HepG2 (cell line): ENCODE results near the gene TTC19.

Experiments used
- DNMT3B ChIP-seq: conservative IDR thresholded peaks from 2 replicates; pipeline ENCODE4 v1.6.1; 2016; ENCODE audit warnings: missing biosample characterization, control low read depth
- FOSL1 ChIP-seq: sonication (generic); formaldehyde crosslinking; IDR thresholded peaks from 2 replicates; pipeline ENCODE4 v1.9.0; 2021; ENCODE audit warnings: missing genetic modification reagents, borderline replicate concordance
- HIVEP1 ChIP-seq: sonication (generic); formaldehyde crosslinking; IDR thresholded peaks from 2 replicates; pipeline ENCODE4 v1.4.0; 2020; ENCODE audit warnings: mild to moderate bottlenecking, missing genetic modification reagents
- HMGA1 ChIP-seq: sonication (generic); formaldehyde crosslinking; conservative IDR thresholded peaks from 2 replicates; pipeline ENCODE4 v1.4.0; 2020; ENCODE audit warnings: missing genetic modification reagents
- NR2C2 ChIP-seq: sonication (generic); formaldehyde crosslinking; IDR thresholded peaks from 2 replicates; pipeline ENCODE4 v1.4.0; 2020; ENCODE audit warnings: missing genetic modification reagents, mild to moderate bottlenecking, moderate library complexity, borderline replicate concordance
- POLR2G ChIP-seq: fragments of 200-400 bp; formaldehyde crosslinking; IDR thresholded peaks from 2 replicates; pipeline ENCODE4 v1.6.1; 2018; ENCODE audit warnings: mild to moderate bottlenecking, low read depth, low read length, moderate library complexity
- RAD21 ChIP-seq: fragments of 450-650 bp; formaldehyde crosslinking; IDR thresholded peaks from 2 replicates; pipeline ENCODE4 v1.5.0; 2020; ENCODE audit warnings: mild to moderate bottlenecking
- SMAD9 ChIP-seq: sonication (generic); formaldehyde crosslinking; IDR thresholded peaks from 2 replicates; pipeline ENCODE4 v1.5.1; 2020; ENCODE audit warnings: mild to moderate bottlenecking, missing genetic modification reagents
- ZNF24 ChIP-seq: fragments of 450-650 bp; IDR thresholded peaks from 2 replicates; pipeline ENCODE4 v1.6.1; 2017; ENCODE audit warnings: antibody characterized with exemption, mild to moderate bottlenecking
- ZNF644 ChIP-seq: IDR thresholded peaks from 2 replicates; pipeline ENCODE4 v1.6.1; 2016; ENCODE audit warnings: low read depth
- ZNF768 ChIP-seq: sonication (generic); formaldehyde crosslinking; IDR thresholded peaks from 2 replicates; pipeline ENCODE4 v1.4.0; 2020; ENCODE audit warnings: missing genetic modification reagents
- TF ChIP-seq, protein P1 (sequence below): sonication (generic); formaldehyde crosslinking; IDR thresholded peaks from 2 replicates; pipeline ENCODE4 v1.5.0; 2020; ENCODE audit warnings: mild to moderate bottlenecking, missing genetic modification reagents, moderate library complexity

DNA sequence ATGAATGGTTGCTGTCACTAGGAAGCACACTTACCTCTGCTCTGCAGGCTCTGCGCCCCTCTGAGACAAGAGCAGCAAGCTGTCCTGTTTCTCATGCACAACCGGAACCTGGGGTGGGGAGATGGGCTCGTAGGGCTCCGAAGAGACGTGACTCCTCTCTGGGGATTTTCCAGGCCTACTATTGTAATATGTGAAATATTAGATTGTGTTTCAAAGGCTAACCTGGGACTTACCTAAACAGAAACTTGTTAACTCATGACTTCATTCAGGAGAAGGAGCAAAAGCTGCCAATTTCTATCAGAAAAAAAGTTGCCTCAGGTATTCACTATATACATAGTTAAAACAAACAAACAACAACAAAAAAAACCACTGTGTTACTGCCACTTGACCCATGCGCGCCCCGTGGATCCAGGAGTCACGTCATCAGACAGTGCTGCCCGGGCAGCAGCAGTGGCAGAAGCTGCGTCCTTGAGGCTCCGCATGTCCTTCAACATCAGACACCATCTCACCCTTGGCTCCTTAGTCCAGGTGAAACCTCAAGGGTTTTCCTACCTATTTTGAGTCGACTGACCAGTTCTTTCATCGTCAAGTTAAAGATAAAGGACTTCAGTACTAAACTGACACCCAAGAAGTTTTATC, 49.3 kb downstream of the TTC19 start:
- TF ChIP-seq NR2C2 (no peak), SMAD9 (no peak), POLR2G (no peak), HMGA1 (no peak), HIVEP1 (CRISPR knock-in tag) (no peak), ZNF24 (no peak), ZNF768 (CRISPR knock-in tag) (no peak), ZNF644 (no peak), DNMT3B (CRISPR knock-in tag) (no peak), RAD21 (CRISPR knock-in tag) (no peak), FOSL1 (CRISPR knock-in tag) (no peak)
- TF ChIP-seq, protein P1, sequence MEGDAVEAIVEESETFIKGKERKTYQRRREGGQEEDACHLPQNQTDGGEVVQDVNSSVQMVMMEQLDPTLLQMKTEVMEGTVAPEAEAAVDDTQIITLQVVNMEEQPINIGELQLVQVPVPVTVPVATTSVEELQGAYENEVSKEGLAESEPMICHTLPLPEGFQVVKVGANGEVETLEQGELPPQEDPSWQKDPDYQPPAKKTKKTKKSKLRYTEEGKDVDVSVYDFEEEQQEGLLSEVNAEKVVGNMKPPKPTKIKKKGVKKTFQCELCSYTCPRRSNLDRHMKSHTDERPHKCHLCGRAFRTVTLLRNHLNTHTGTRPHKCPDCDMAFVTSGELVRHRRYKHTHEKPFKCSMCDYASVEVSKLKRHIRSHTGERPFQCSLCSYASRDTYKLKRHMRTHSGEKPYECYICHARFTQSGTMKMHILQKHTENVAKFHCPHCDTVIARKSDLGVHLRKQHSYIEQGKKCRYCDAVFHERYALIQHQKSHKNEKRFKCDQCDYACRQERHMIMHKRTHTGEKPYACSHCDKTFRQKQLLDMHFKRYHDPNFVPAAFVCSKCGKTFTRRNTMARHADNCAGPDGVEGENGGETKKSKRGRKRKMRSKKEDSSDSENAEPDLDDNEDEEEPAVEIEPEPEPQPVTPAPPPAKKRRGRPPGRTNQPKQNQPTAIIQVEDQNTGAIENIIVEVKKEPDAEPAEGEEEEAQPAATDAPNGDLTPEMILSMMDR (CRISPR knock-in tag), result no peak
